Activated naive CD4-positive, alpha-beta T cell treated with anti-CD3 and anti-CD28 coated beads for 36 hours (primary cell): ENCODE data around the gene ZAR1L. TPM values are rescaled to one million over a fixed set of nuclear protein-coding genes. Genes with fewer than 3 reads are reported as not detected.
A peak's percentile ranks its signal among the peaks of the same experiment; 100 is the strongest.

ENCODE experiments used
- CTCF ChIA-PET: fragments of 350-600 bp; sonication (Branson Sonifier 250); formaldehyde crosslinking; loops from one replicate; lab custom pipeline; 2021; ENCODE audit warnings: antibody characterized with exemption; lab: Charles Lee
- DNase-seq: peaks from one replicate; pipeline ENCODE4 v3.0.0-alpha.2; 2020
- H3K27ac Mint-ChIP-seq: one replicate; pipeline ENCODE4 v1.8.0; 2021; ENCODE audit warnings: mild to moderate bottlenecking, mixed read lengths
- H3K27me3 Mint-ChIP-seq: one replicate; pipeline ENCODE4 v1.8.0; 2021; ENCODE audit warnings: low read depth, mixed read lengths
- H3K36me3 Mint-ChIP-seq: one replicate; pipeline ENCODE4 v1.8.0; 2021; ENCODE audit warnings: low read depth, mixed read lengths
- H3K4me1 Mint-ChIP-seq: one replicate; pipeline ENCODE4 v1.8.0; 2021; ENCODE audit warnings: low read depth, mixed read lengths
- H3K4me3 Mint-ChIP-seq: one replicate; pipeline ENCODE4 v1.8.0; 2021; ENCODE audit warnings: mild to moderate bottlenecking, moderate library complexity, mixed read lengths
- H3K9me3 Mint-ChIP-seq: one replicate; pipeline ENCODE4 v1.8.0; 2021; ENCODE audit warnings: mixed read lengths
- intact Hi-C: fragments of 100-400 bp; cut with micrococcal nuclease; formaldehyde crosslinking; loops from one replicate; pipeline ENCODE4 v1.15.1; 2023
- total RNA-seq, 2 experiments: library from RNA; stranded (reverse); gene quantifications; one replicate each; pipeline ENCODE4 v1.2.3, GENCODE V29; 2021

ZAR1L gene
- total RNA-seq, 2 experiments from 2014 or later, result not detected

- Mint-ChIP-seq H3K4me3 (no peak overlapping the region), H3K4me1 (peaks cover 10% of the 10 kb centered on the region), H3K36me3 (no peaks in the 10 kb centered on the region), H3K27me3 (peaks cover 16% of the 10 kb centered on the region), H3K9me3 (no peaks in the 10 kb centered on the region), H3K27ac (no peak overlapping the region)
- intact Hi-C loops, result loop anchor here (1.0 to 2.0 kb wide), 2 partner anchors 14 to 148 kb away; partner anchors contain the start of genes BRCA2 and ZAR1L
- peak; percentile 13 for DNase-seq
- CTCF ChIA-PET, result interaction anchor here (1.1 to 2.5 kb wide), 5 partner anchors 9 to 390 kb away, joined by 3 to 8 read pairs (median 3); partner anchors contain the start of genes BRCA2 and ZAR1L
Measured at GRCh38 chr13:32300406-32300805, 14.8 kb downstream of the ZAR1L start.

GRCh38 chr13:32299893-32300292 is 15.3 kb downstream of the ZAR1L start:
- peaks cover 10% of the 10 kb centered on the region for H3K4me1 Mint-ChIP-seq
- no peaks in the 10 kb centered on the region for H3K9me3 Mint-ChIP-seq
- peak; percentile 10 for DNase-seq
- peaks cover 16% of the 10 kb centered on the region for H3K27me3 Mint-ChIP-seq
- no peak overlapping the region for H3K27ac Mint-ChIP-seq
- CTCF ChIA-PET, result interaction anchor here (1.1 to 1.4 kb wide), 3 partner anchors 9 to 32 kb away, joined by 3 to 5 read pairs (median 3); partner anchors contain the start of genes BRCA2 and ZAR1L
- intact Hi-C loops, result loop anchor here (1.0 to 2.0 kb wide), 2 partner anchors 15 to 148 kb away; partner anchors contain the start of genes BRCA2 and ZAR1L
- no peaks in the 10 kb centered on the region for H3K36me3 Mint-ChIP-seq
- H3K4me3 Mint-ChIP-seq, result no peak overlapping the region

GRCh38 chr13:32298695-32299094 is 16.5 kb downstream of the ZAR1L start:
- Mint-ChIP-seq H3K36me3 (no peaks in the 10 kb centered on the region), H3K9me3 (no peaks in the 10 kb centered on the region), H3K4me3 (no peak overlapping the region), H3K4me1 (peaks cover 10% of the 10 kb centered on the region), H3K27me3 (peaks cover 16% of the 10 kb centered on the region), H3K27ac (no peak overlapping the region)
- no peak for DNase-seq
- CTCF ChIA-PET, result interaction anchor here (0.8 kb wide), 1 partner anchor 23 kb away, joined by 4 read pairs; no protein-coding TSS in a partner anchor
- intact Hi-C loops, result no loop called here

- Mint-ChIP-seq H3K9me3 (no peaks in the 10 kb centered on the region), H3K4me1 (peaks cover 10% of the 10 kb centered on the region), H3K36me3 (no peaks in the 10 kb centered on the region), H3K4me3 (no peak overlapping the region), H3K27ac (no peak overlapping the region), H3K27me3 (peaks cover 16% of the 10 kb centered on the region)
- no peak for DNase-seq
- intact Hi-C loops, result no loop called here
- CTCF ChIA-PET, result interaction anchor here (0.9 kb wide), 1 partner anchor 27 kb away, joined by 4 read pairs; no protein-coding TSS in a partner anchor
Measured at GRCh38 chr13:32297206-32297605, 18.0 kb downstream of the ZAR1L start.

GRCh38 chr13:32285633-32285965 is 29.6 kb downstream of the ZAR1L start:
- Mint-ChIP-seq H3K36me3 (peaks cover 4% of the 10 kb centered on the region), H3K4me1 (no peaks in the 10 kb centered on the region), H3K27me3 (no peaks in the 10 kb centered on the region), H3K4me3 (no peak overlapping the region), H3K27ac (no peak overlapping the region), H3K9me3 (no peaks in the 10 kb centered on the region)
- CTCF ChIA-PET, result interaction anchor here (0.6 kb wide), 2 partner anchors 227 to 296 kb away, joined by 3 to 7 read pairs; no protein-coding TSS in a partner anchor
- no peak for DNase-seq
- intact Hi-C loops, result no loop called here

- CTCF ChIA-PET, result no interaction called here
- intact Hi-C loops, result no loop called here
- no peak for DNase-seq
- H3K27me3 Mint-ChIP-seq, result no peaks in the 10 kb centered on the region
- no peak overlapping the region for H3K27ac Mint-ChIP-seq
- peaks cover 3% of the 10 kb centered on the region for H3K36me3 Mint-ChIP-seq
- H3K4me1 Mint-ChIP-seq, result no peaks in the 10 kb centered on the region
- H3K9me3 Mint-ChIP-seq, result no peaks in the 10 kb centered on the region
- no peak overlapping the region for H3K4me3 Mint-ChIP-seq
Measured at GRCh38 chr13:32284927-32285632, 30.1 kb downstream of the ZAR1L start.

- CTCF ChIA-PET, result no interaction called here
- H3K4me3 Mint-ChIP-seq, result no peak overlapping the region
- DNase-seq, result no peak
- H3K27ac Mint-ChIP-seq, result no peak overlapping the region
- H3K27me3 Mint-ChIP-seq, result no peaks in the 10 kb centered on the region
- H3K4me1 Mint-ChIP-seq, result no peaks in the 10 kb centered on the region
- intact Hi-C loops, result no loop called here
- H3K36me3 Mint-ChIP-seq, result peaks cover 2% of the 10 kb centered on the region
- no peaks in the 10 kb centered on the region for H3K9me3 Mint-ChIP-seq
Measured at GRCh38 chr13:32282096-32282711, 33.0 kb downstream of the ZAR1L start.

GRCh38 chr13:32281096-32281495 is 34.1 kb downstream of the ZAR1L start:
- Mint-ChIP-seq H3K27me3 (no peaks in the 10 kb centered on the region), H3K4me1 (no peaks in the 10 kb centered on the region), H3K27ac (no peak overlapping the region), H3K9me3 (no peaks in the 10 kb centered on the region), H3K36me3 (peaks cover 2% of the 10 kb centered on the region), H3K4me3 (no peak overlapping the region)
- DNase-seq, result no peak
- CTCF ChIA-PET, result no interaction called here
- intact Hi-C loops, result no loop called here

- no peaks in the 10 kb centered on the region for H3K27me3 Mint-ChIP-seq
- no peak overlapping the region for H3K4me3 Mint-ChIP-seq
- intact Hi-C loops, result no loop called here
- H3K4me1 Mint-ChIP-seq, result no peaks in the 10 kb centered on the region
- no peaks in the 10 kb centered on the region for H3K9me3 Mint-ChIP-seq
- H3K27ac Mint-ChIP-seq, result no peak overlapping the region
- CTCF ChIA-PET, result no interaction called here
- H3K36me3 Mint-ChIP-seq, result peaks cover 2% of the 10 kb centered on the region
- no peak for DNase-seq
Measured at GRCh38 chr13:32278426-32278825, 36.7 kb downstream of the ZAR1L start.

GRCh38 chr13:32277839-32278238 is 37.3 kb downstream of the ZAR1L start:
- intact Hi-C loops, result no loop called here
- Mint-ChIP-seq H3K27me3 (no peaks in the 10 kb centered on the region), H3K4me1 (no peaks in the 10 kb centered on the region), H3K9me3 (no peaks in the 10 kb centered on the region), H3K36me3 (peaks cover 2% of the 10 kb centered on the region), H3K4me3 (no peak overlapping the region), H3K27ac (no peak overlapping the region)
- CTCF ChIA-PET, result interaction anchor here (0.6 to 0.8 kb wide), 2 partner anchors 9 to 258 kb away, joined by 3 read pairs; no protein-coding TSS in a partner anchor
- DNase-seq, result no peak

- Mint-ChIP-seq H3K27me3 (no peaks in the 10 kb centered on the region), H3K4me3 (no peak overlapping the region), H3K36me3 (peaks cover 5% of the 10 kb centered on the region), H3K4me1 (peaks cover 5% of the 10 kb centered on the region), H3K27ac (no peak overlapping the region), H3K9me3 (no peaks in the 10 kb centered on the region)
- DNase-seq, result no peak
- intact Hi-C loops, result loop anchor here (1.0 kb wide), 1 partner anchor 29 kb away; no protein-coding TSS in a partner anchor
- CTCF ChIA-PET, result interaction anchor here (0.7 kb wide), 1 partner anchor 107 kb away, joined by 3 read pairs; no protein-coding TSS in a partner anchor
Measured at GRCh38 chr13:32272021-32272683, 43.0 kb downstream of the ZAR1L start.
